ENCODE measurements around the gene STXBP2. TPM values are rescaled to one million over a fixed set of nuclear protein-coding genes. Genes with fewer than 3 reads are reported as not detected.

The STXBP2 gene
- total RNA-seq, 1 experiment from 2014 or later = 133 TPM

GRCh38 chr19:7641290-7642276, 4.7 kb downstream of the STXBP2 start:
- ChIA-PET CTCF (interaction anchor here (0.5 to 0.6 kb wide), 2 partner anchors 10 to 279 kb away, joined by 3 read pairs; no protein-coding TSS in a partner anchor), POLR2A (ENCODE audit: unreplicated experiment) (no interaction called here)
- Histone ChIP-seq H3K36me3 (ENCODE audit: low read depth, low read length) (peaks cover 5% of the 10 kb centered on the region; the same call in 1 of the 2 replicates), H3F3A (ENCODE audit: low read length, unreplicated experiment) (no peaks in the 10 kb centered on the region), H4K20me1 (ENCODE audit: low read length) (no peaks in the 10 kb centered on the region), H3K4me3 (ENCODE audit: low read length) (no peak overlapping the region), H3K9me2 (replicated peaks; ENCODE audit: low read length) (no peaks in the 10 kb centered on the region), H3K9me3 (ENCODE audit: low read length) (no peaks in the 10 kb centered on the region), H3K27me3 (ENCODE audit: low read length) (no peaks in the 10 kb centered on the region), H3K27ac (ENCODE audit: low read length) (no peak overlapping the region), H3K79me2 (ENCODE audit: low read length) (peaks cover 23% of the 10 kb centered on the region), H3K9ac (ENCODE audit: low read length) (no peak overlapping the region), H3K4me2 (ENCODE audit: low read length) (no peak overlapping the region), H2AFZ (ENCODE audit: low read length) (no peak overlapping the region), H3K4me1 (ENCODE audit: insufficient read depth, low read length) (peaks cover 2% of the 10 kb centered on the region; the same call in 1 of the 2 replicates)
- intact Hi-C loops (cut with micrococcal nuclease) = no loop called here
- BruUV-seq (replicated peaks) = no TSS peak
- TF ChIP-seq CTCF (conservative IDR thresholded peaks at IDR 0.05; ENCODE audit: low read depth, low read length) = peak; percentile 38; the same call in 1 of the 2 replicates
- TF ChIP-seq EZH2phosphoT487 (IDR thresholded peaks at IDR 0.05; ENCODE audit: borderline replicate concordance, low read length) = no peak
- no peak for ATAC-seq
- DNase-seq = no peak

GRCh38 chr19:7642295-7643030, 5.6 kb downstream of the STXBP2 start:
- peaks cover 19% of the 10 kb centered on the region for H3K79me2 ChIP-seq (ENCODE audit: low read length)
- H3K27ac ChIP-seq (ENCODE audit: low read length) = no peak overlapping the region
- ChIA-PET CTCF (no interaction called here), POLR2A (ENCODE audit: unreplicated experiment) (no interaction called here)
- DNase-seq = no peak
- BruUV-seq (replicated peaks) = no TSS peak
- intact Hi-C loops (cut with micrococcal nuclease) = no loop called here
- H3K4me3 ChIP-seq (ENCODE audit: low read length) = no peak overlapping the region
- ATAC-seq = no peak
- no peaks in the 10 kb centered on the region for H3K9me3 ChIP-seq (ENCODE audit: low read length)
- H3K4me1 ChIP-seq (ENCODE audit: insufficient read depth, low read length) = no peaks in the 10 kb centered on the region
- peaks cover 7% of the 10 kb centered on the region; the same call in 1 of the 2 replicates for H3K36me3 ChIP-seq (ENCODE audit: low read depth, low read length)
- H3K9me2 ChIP-seq (replicated peaks; ENCODE audit: low read length) = no peaks in the 10 kb centered on the region
- no peaks in the 10 kb centered on the region for H3F3A ChIP-seq (ENCODE audit: low read length, unreplicated experiment)
- H3K9ac ChIP-seq (ENCODE audit: low read length) = no peak overlapping the region
- no peak for TF ChIP-seq CTCF (conservative IDR thresholded peaks at IDR 0.05; ENCODE audit: low read depth, low read length)
- no peak for TF ChIP-seq EZH2phosphoT487 (IDR thresholded peaks at IDR 0.05; ENCODE audit: borderline replicate concordance, low read length)
- no peak for TF ChIP-seq EZH2 (IDR thresholded peaks at IDR 0.05; ENCODE audit: low read length, unreplicated experiment)
- no peak overlapping the region for H2AFZ ChIP-seq (ENCODE audit: low read length)
- no peaks in the 10 kb centered on the region for H3K27me3 ChIP-seq (ENCODE audit: low read length)
- no peak overlapping the region for H3K4me2 ChIP-seq (ENCODE audit: low read length)
- H4K20me1 ChIP-seq (ENCODE audit: low read length) = no peaks in the 10 kb centered on the region

Data from PC-3 (cell line).